Measurements from ENCODE around the gene NUTM1. TPM values are rescaled to one million over a fixed set of nuclear protein-coding genes. Genes with fewer than 3 reads are reported as not detected.
A peak's percentile ranks its signal among the peaks of the same experiment; 100 is the strongest.

Gene NUTM1
- polyA plus RNA-seq, 2 of the 4 experiments (the other 2 are of a cell fraction): not detected

DNA sequence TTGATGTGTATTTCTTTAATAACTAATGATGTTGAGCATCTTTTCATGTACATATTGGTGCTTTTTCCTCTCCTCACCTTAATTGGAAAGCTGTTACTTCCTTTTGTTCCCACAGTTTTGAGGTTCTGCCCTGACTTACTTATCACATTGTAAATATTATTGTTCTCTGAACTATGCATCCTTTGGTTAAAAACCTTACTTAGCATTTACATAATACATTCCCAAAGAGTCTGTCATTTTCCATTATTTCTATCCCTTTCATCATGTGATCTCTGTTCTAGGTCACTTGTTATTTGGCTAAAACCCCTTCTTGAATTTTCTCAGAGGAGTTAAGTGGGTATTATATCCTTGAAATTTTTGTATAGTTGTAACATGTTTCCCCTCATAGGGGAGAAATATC lies 38.5 kb upstream of the NUTM1 start:
- TF ChIP-seq ZSCAN20 (CRISPR knock-in tag; IDR thresholded peaks at IDR 0.05) (no peak), TFCP2L1 (CRISPR knock-in tag; IDR thresholded peaks at IDR 0.05) (no peak)
- H3K4me3 ChIP-seq: no peak overlapping the region
- no peak overlapping the region for H3K27ac ChIP-seq
- peak; percentile 13 for FAIRE-seq
- no peaks in the 10 kb centered on the region for H3K9me3 ChIP-seq
- no peak for ATAC-seq
- CTCF ChIA-PET: interaction anchor here (0.6 to 2.0 kb wide), 6 partner anchors 9 to 835 kb away, joined by 3 to 5 read pairs (median 3); partner anchors contain the start of genes NOP10 and SLC12A6
- no peak for DNase-seq (ENCODE audit: low read depth in 1 of 2, low spot score in 1 of 2)
- no peaks in the 10 kb centered on the region for H3K4me1 ChIP-seq
- no peak overlapping the region for H3K4me2 ChIP-seq
- POLR2A ChIA-PET: no interaction called here

DNA sequence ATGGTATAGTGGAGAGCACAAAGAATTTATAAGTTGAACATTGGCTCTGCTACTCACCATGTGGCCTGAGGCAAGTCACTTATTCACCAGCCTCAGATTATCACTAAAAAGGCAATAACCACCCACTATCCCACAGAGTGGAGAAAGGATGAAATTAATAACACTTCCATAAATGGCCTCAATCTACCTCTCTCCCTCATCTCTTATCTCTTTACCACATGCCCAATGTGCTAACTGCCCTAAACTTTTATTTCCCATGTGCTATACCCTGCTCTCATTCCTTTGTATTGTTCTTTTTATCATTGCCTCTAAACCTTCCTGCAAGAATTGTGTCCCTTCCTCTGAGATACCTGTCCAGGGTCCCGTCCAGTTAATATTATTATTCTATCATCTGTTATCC lies 31.6 kb upstream of the NUTM1 start:
- 78% methylated on average over 1 of the region's 1 CpG for WGBS (ENCODE audit: missing lambda C conversion rate)

DNA sequence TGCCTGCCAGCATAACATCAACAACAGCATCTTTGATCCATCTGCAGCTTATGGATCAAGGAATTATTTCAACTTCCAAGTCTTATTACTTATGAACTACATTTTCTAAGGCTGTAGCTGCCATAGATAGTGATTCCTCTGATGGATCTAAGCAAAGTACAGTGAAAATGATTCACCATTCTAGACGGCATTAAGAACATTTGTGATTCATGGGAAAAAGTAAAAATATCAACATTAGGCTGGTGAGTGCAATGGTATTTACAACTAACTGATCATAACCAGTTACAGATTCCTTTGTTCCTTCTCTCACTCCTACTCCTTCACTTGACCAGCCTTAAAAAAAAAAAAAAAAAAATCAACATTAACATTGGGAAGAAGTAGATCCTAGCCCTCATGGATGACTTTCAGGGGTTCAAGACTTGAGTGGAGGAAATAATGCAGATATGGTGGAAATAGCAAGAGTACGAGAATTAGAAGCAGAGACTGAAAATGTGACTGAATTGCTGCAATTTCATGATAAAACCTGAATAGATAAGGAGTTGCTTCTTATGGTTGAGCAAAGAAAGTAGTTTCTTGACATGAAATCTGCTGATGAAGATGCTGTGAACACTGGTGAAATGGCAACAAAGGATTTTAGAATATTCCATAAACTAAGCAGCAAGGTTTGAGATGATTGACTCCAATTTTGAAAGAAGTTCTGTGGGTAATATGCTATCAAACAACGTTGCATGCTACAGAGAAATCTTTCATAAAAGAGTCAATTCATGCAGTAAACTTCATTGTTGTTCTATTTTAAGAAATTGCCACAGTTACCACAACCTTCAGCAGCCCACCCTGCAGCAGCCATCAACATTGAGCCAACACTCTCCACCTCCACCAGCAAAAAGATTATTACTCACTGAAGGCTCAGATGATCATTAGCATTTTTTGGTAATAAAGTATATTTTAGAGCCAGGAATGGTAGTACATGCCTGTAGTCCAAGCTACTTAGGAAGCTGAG lies 28.3 kb upstream of the NUTM1 start:
- Histone ChIP-seq H3K27ac (no peak overlapping the region), H3K4me1 (peaks cover 10% of the 10 kb centered on the region; the same call in 2 of the 3 replicates), H3K4me3 (no peak overlapping the region), H3K9me3 (no peaks in the 10 kb centered on the region), H3K4me2 (no peak overlapping the region)
- WGBS (ENCODE audit: missing lambda C conversion rate): 61% methylated on average over 3 of the region's 3 CpGs
- TF ChIP-seq FOSL2 (IDR thresholded peaks at IDR 0.05): no peak
- TF ChIP-seq FOSL2 (CRISPR knock-in tag; IDR thresholded peaks at IDR 0.05): no peak
- no peak for TF ChIP-seq ZNF302 (CRISPR knock-in tag; IDR thresholded peaks at IDR 0.05)
- no peak for TF ChIP-seq NPAS2 (CRISPR knock-in tag; IDR thresholded peaks at IDR 0.05; ENCODE audit: borderline replicate concordance)
- TF ChIP-seq ZSCAN20 (CRISPR knock-in tag; IDR thresholded peaks at IDR 0.05): no peak
- no peak for TF ChIP-seq HDAC2 (IDR thresholded peaks at IDR 0.05)
- TF ChIP-seq NFE2L2 (conservative IDR thresholded peaks at IDR 0.05; ENCODE audit: low read length): no peak
- TF ChIP-seq NR3C1 (IDR thresholded peaks at IDR 0.05): no peak
- no peak for TF ChIP-seq HOXB13 (CRISPR knock-in tag; IDR thresholded peaks at IDR 0.05; ENCODE audit: low read depth)
- no peak for TF ChIP-seq JUN (IDR thresholded peaks at IDR 0.05)
- TF ChIP-seq, protein P1, sequence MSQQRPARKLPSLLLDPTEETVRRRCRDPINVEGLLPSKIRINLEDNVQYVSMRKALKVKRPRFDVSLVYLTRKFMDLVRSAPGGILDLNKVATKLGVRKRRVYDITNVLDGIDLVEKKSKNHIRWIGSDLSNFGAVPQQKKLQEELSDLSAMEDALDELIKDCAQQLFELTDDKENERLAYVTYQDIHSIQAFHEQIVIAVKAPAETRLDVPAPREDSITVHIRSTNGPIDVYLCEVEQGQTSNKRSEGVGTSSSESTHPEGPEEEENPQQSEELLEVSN (IDR thresholded peaks at IDR 0.05; ENCODE audit: borderline replicate concordance, low read depth): no peak
- no peak for DNase-seq (ENCODE audit: low read depth in 1 of 2, low spot score in 1 of 2)
- ChIA-PET CTCF (interaction anchor here (0.6 to 1.1 kb wide), 5 partner anchors 10 to 63 kb away, joined by 3 to 5 read pairs (median 3); partner anchors contain the start of gene LPCAT4), POLR2A (no interaction called here)
- ATAC-seq: no peak
- FAIRE-seq: no peak

More for the DNA sequence above, 31.6 kb upstream of the NUTM1 start:
- Histone ChIP-seq H3K27ac (no peak overlapping the region), H3K9me3 (no peaks in the 10 kb centered on the region), H3K4me1 (no peaks in the 10 kb centered on the region), H3K4me2 (no peak overlapping the region), H3K4me3 (no peak overlapping the region)
- FAIRE-seq (no peak), DNase-seq (ENCODE audit: low read depth in 1 of 2, low spot score in 1 of 2) (no peak), ATAC-seq (no peak)
- TF ChIP-seq HDAC2 (IDR thresholded peaks at IDR 0.05) (no peak), NR3C1 (IDR thresholded peaks at IDR 0.05) (no peak), CEBPB (IDR thresholded peaks at IDR 0.05) (no peak), EP300 (IDR thresholded peaks at IDR 0.05) (no peak), GATA3 (IDR thresholded peaks at IDR 0.05; ENCODE audit: borderline replicate concordance) (no peak), ZFP36 (IDR thresholded peaks at IDR 0.05; ENCODE audit: borderline replicate concordance, partially characterized antibody) (no peak), HEYL (CRISPR knock-in tag; IDR thresholded peaks at IDR 0.05) (no peak), JUN (IDR thresholded peaks at IDR 0.05) (no peak), CHD4 (IDR thresholded peaks at IDR 0.05; ENCODE audit: borderline replicate concordance) (no peak)
- TF ChIP-seq, protein P2, sequence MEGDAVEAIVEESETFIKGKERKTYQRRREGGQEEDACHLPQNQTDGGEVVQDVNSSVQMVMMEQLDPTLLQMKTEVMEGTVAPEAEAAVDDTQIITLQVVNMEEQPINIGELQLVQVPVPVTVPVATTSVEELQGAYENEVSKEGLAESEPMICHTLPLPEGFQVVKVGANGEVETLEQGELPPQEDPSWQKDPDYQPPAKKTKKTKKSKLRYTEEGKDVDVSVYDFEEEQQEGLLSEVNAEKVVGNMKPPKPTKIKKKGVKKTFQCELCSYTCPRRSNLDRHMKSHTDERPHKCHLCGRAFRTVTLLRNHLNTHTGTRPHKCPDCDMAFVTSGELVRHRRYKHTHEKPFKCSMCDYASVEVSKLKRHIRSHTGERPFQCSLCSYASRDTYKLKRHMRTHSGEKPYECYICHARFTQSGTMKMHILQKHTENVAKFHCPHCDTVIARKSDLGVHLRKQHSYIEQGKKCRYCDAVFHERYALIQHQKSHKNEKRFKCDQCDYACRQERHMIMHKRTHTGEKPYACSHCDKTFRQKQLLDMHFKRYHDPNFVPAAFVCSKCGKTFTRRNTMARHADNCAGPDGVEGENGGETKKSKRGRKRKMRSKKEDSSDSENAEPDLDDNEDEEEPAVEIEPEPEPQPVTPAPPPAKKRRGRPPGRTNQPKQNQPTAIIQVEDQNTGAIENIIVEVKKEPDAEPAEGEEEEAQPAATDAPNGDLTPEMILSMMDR (IDR thresholded peaks at IDR 0.05): no peak
- TF ChIP-seq, protein P3, sequence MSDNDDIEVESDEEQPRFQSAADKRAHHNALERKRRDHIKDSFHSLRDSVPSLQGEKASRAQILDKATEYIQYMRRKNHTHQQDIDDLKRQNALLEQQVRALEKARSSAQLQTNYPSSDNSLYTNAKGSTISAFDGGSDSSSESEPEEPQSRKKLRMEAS (IDR thresholded peaks at IDR 0.05): no peak
- ChIA-PET POLR2A (no interaction called here), CTCF (interaction anchor here (0.7 kb wide), 1 partner anchor 31 kb away, joined by 3 read pairs; the partner anchor contains the start of genes NOP10 and NUTM1)
